GM18526 (cell line): ENCODE results near the gene ITPR3.

Source experiments
- POLR2A ChIP-seq: IDR thresholded peaks from 3 replicates; pipeline ENCODE4 v1.6.1; 2011; ENCODE audit not compliant: insufficient read length; ENCODE audit errors: extremely low read depth

ITPR3 gene

DNA sequence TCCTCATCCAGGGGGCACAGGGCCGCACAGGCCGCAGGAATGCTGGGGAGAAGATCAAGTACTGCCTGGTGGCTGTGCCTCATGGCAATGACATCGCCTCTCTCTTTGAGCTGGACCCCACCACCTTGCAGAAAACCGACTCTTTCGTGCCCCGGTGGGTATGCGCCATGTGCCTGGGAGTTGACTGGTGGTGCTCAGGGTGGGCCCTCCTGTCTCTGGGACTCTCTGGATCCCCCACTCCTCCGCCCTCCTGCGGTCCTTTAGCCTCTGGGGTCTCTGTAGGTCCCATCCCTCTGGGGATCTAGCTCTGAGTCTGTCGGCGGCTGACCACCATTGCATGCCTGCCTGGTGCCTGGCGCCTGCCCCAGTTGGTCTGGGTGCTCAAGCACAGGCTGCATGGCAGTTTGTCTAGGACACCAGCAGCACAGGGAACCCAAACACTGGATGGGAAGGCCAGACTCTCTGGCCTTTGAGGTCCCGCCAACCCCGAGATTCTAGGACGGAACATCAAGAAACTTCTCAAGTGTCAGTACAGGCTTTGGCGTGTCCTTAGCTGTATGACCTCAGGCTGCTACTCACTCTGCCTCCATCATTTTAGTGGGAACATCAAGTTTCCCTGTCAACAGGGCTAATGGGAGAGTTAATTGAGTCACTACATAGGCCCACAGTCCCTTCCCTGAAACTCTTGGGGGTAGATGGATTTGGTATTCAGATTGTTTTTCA lies 42.8 kb downstream of the ITPR3 start:
- TF ChIP-seq POLR2A, result no peak

DNA sequence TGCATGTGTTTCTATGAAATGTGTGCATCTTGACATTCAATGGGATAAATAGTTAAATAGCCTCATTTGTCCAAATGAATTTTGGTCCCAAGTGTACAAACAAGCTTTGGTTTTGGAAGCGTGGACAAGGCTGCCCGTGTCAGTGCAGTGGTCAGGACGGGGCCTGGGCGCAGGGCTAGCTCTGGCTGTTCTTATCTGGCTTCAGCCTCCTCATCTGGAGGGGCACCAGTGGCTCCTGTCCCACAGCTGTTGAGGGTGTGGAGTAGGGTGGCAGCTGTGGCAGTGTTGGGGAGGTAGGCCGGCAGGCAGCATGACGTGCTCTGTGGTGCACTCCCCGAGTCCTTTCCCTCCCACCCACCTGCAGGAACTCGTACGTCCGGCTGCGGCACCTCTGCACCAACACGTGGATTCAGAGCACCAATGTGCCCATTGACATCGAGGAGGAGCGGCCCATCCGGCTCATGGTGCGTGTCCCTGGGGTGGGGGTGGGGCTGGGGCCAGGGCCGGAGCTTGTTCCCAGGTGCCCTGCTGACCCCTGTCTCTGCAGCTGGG lies 43.5 kb downstream of the ITPR3 start:
- TF ChIP-seq POLR2A, result no peak

GRCh38 chr6:33665957-33666356 lies 44.8 kb downstream of the ITPR3 start:
- no peak for TF ChIP-seq POLR2A

DNA sequence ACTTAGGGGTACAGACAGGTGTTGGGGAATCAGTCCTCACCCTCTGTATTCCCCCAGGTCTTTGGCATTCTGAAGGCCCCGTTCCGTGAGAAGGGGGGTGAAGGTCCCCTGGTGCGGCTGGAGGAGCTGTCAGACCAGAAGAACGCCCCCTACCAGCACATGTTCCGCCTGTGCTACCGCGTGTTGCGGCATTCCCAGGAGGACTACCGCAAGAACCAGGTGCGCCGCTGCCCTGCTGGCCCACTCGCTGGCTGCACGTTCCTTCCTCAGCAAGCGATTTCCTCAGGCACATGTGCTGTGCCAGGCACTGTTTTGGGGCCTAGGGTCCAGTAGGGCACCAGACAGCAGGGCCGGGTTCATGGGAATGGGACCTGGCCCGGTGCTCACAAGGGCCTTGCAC lies 46.0 kb downstream of the ITPR3 start:
- TF ChIP-seq POLR2A, result no peak

DNA sequence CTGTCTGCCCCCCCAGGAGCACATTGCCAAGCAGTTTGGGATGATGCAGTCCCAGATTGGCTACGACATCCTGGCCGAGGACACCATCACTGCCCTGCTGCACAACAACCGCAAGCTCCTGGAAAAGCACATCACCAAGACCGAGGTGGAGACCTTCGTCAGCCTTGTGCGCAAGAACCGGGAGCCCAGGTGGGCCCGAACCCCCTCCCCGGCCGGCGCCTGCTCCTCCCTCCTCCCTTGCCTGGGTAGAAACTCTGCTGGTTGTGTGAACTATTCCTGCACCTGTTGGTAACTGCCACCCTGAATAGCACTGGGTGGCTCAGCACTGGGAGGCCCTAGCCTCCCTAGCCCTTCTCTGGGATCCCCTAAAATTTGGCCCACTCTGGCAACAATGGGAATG lies 46.7 kb downstream of the ITPR3 start:
- no peak for TF ChIP-seq POLR2A

DNA sequence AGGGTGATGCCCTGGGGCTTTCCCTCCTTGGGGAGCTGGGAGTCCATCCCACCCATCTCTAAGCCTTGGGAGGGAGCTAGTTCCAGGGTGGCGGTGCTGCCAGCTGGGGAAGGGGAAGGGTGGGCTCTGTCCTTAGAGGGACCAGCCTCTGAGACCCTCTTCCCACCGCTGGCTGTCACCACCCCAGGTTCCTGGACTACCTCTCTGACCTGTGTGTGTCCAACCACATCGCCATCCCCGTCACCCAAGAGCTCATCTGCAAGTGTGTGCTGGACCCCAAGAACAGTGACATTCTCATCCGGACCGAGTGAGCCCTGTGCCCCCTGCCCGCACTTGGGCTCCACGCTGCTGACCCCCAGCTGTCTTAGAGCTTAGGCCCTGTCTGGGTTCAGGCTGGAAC lies 47.2 kb downstream of the ITPR3 start:
- no peak for TF ChIP-seq POLR2A

DNA sequence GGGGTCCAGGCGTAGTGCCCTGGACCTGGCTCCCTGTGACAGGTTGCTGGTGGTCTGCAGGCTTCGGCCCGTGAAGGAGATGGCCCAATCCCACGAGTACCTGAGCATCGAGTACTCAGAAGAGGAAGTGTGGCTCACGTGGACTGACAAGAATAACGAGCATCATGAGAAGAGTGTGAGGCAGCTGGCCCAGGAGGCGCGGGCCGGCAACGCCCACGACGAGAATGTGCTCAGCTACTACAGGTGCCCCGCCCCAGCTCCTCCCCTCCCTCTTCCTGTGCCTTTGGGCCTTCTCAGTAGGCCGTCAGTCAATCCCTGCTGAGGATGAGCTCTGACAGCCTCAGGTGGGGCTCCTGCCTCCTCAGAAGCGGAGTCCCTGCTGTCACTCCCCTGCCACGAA lies 47.8 kb downstream of the ITPR3 start:
- TF ChIP-seq POLR2A, result no peak

DNA sequence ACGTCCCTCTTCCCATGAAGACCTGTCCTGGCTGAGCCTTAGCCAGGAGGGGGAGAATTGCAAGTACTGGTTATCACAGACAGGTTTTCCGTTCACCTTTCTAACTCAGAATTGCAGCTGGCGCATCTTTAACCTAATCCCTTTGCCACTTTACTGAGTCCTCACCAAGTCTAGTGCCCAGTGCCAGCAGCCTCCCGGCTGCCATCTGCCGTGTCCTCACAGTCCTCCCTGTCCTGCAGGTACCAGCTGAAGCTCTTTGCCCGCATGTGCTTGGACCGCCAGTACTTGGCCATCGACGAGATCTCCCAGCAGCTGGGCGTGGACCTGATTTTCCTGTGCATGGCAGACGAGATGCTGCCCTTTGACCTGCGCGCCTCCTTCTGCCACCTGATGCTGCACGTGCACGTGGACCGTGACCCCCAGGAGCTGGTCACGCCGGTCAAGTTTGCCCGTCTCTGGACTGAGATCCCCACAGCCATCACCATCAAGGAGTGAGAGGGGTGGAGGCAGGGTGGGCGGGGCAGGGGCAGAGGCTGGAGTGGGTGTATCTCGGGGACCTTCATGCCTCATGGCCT lies 49.1 kb downstream of the ITPR3 start:
- no peak for TF ChIP-seq POLR2A

DNA sequence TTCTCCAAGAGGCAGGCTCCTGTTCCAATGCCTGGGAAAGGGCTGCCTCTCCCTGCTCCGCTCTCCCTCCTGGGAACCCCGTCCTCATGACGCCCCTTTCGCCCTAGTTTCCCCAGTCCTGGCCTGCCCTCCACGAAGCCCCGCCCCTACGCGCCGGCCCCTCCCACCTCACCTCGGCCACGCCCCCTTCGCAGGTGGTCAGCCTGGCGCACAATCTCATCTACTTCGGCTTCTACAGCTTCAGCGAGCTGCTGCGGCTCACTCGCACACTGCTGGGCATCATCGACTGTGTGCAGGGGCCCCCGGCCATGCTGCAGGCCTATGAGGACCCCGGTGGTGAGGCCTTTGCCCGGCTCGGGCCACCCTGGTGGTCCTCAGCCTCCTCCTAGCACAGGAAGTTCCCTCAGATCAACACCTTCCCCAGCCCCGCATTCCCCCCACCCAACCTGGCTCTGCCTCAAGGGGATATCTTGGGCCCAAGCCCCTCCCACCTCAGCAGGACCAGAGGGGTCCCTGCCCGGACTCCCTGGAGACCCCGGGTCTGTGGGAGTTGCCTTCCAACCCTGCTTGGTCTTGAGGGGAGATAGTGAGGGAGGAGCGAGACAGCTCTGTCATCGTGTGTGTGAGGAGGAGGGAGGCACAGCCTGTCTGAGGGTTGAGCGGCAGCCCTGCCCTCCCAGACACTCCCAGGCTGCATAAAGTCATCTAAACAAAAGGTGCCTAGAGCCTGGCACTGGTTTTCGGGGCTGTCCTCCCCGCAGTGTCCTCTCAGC lies 50.0 kb downstream of the ITPR3 start:
- TF ChIP-seq POLR2A, result no peak

DNA sequence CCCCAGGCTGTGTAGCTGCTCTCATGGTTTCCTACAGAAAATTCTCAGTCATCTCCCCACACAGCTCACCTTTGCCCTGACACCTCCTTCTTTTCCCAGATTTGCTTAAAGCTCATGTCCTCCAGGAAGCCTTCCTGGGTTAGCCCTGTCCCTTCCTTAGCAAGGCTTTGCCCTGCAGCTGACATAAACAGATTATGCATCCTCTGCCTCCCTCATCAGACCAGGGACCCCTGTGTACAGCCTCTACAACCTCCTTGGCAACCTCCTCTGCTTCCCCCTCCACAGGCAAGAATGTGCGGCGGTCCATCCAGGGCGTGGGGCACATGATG lies 50.6 kb downstream of the ITPR3 start:
- no peak for TF ChIP-seq POLR2A

GRCh38 chr6:33672808-33673207 lies 51.7 kb downstream of the ITPR3 start:
- TF ChIP-seq POLR2A, result no peak

DNA sequence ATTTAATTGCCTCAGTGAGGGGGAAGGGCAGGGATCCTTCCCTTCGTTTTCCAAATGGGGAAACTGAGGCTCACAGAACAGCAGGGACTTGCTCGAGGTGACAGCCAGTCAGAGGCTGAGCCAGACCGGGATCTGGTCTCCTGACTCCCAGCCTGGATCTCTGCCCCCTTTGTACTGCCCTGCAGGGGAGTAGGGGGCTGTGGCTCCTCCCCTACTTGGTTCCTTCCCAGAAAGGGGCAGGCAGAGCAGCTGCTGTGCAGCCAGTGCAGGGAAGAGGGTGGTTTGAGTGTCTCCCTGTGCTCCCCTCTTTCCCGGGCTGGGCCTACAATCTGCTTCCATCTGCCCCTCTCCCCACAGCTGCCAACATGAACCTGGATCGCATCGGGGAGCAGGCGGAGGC lies 52.7 kb downstream of the ITPR3 start:
- TF ChIP-seq POLR2A, result no peak

DNA sequence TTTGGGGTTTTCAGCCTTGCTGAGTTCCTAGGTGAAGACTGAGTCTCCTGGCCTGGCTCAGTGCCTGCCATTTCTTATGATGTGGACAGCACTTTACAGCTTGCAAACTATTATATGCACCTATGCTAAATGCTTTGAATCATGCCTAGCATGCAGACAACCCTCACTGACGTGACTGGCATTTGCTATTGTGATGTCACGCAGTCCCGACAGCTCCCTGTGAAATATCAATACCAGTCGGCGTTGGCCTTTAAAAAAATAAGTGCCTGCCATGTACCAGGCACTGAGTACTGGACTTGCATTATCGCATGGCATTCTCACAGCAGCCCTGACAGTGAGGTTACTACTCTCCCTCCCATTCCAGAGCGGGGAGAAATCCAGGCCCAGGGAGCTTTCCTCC lies 54.8 kb downstream of the ITPR3 start:
- no peak for TF ChIP-seq POLR2A

DNA sequence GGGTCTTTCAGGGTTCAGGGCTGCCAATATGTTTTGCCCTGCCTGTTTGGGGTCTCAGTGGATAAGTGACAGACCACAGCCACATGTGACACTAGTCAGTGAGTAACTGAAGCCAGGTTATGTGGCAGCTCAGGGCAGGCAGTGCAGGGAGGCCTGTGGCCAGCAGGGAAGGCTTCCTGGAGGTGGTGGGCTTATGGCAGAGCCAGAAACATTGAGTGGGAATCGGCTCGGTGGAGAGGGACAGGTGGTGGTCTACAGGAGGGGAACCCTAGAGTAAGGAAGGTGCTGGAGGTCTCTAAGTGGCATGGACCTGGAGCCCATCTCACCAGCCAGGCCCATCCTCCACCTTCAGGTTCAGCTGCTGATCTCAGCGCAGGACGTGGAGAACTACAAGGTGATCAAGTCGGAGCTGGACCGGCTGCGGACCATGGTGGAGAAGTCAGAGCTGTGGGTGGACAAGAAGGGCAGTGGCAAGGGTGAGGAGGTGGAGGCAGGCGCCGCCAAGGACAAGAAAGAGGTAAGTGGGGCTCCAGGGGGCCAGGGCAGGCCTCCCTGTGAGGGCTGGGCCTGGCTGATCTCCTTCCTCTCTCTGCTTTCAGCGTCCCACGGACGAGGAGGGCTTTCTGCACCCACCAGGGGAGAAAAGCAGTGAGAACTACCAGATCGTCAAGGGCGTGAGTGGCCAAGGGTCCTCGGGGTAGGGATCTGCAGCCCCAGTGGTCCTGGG lies 55.5 kb downstream of the ITPR3 start:
- no peak for TF ChIP-seq POLR2A

DNA sequence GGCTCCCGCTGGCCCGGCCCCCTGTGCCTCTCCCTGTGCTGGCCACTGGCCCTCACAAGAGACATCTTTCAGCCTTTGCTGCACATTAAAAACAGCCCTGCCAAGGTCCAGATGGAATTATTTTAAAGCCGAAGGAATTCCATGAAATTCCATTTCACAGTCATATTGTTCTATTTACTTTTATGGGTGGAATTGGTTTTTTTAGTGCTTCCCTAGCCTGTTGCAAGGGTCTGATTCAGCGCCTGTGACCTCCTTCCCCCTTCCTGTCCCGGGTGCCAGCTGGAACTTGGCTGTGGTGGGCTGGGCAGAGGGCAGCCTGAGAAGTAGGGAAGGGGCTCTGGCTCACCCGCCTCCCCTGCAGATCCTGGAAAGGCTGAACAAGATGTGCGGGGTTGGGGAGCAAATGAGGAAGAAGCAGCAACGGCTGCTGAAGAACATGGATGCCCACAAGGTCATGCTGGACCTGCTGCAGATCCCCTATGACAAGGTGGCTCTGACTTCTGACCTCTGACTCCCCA lies 56.1 kb downstream of the ITPR3 start:
- no peak for TF ChIP-seq POLR2A
